ENCODE data around the gene RABEPK.
"Not testable (repeated sequence)": the region's sequence is repeated elsewhere in the genome, so short reads cannot be mapped to it uniquely, and the experiment has no call there.

RABEPK gene

GRCh38 chr9:125195591-125195990 lies 4.8 kb upstream of the RABEPK start:
- not testable (repeated sequence) for DNase-seq

DNA sequence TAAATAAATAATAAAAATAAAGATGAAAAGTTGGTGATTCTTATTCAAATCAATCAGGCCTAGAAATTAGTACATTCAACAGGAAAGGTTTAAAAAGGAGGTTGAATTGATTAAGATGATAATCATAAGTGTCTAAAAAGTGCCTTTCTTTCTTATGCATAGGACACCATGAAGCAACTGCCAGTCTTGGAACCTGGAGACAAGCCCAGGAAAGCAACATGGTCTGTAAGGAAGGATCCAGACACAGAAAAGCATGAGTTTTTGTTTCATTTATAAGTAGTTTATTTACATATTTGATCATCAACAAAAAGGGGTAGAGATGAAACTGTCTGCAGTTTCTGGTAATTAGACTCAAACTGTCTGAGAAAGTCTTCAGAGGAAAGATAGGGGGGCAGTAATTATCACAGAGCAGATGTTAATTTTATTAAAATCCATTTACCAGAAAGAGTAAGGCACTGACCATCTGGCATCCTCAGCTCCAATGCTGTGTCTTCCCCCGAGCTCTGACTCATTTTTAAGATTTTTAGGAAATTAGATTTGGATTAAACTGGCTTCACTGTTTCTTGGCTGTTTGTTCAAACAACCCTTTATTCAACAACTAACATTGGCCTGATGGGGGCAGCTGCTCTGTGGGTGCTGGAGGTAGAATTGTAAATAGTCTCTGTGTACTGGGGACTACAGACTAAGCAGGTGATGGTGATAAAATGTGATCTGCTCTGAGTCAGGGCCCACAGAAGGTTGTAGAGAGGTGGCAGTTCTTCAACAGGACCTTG lies 2.7 kb downstream of the RABEPK start:
- DNase-seq: no peak

- no peak for DNase-seq
These were observed 4.1 kb downstream of the RABEPK start for GRCh38 chr9:125204477-125204876.

- no peak for DNase-seq
These were observed 13.8 kb downstream of the RABEPK start for GRCh38 chr9:125214186-125214585.

DNA sequence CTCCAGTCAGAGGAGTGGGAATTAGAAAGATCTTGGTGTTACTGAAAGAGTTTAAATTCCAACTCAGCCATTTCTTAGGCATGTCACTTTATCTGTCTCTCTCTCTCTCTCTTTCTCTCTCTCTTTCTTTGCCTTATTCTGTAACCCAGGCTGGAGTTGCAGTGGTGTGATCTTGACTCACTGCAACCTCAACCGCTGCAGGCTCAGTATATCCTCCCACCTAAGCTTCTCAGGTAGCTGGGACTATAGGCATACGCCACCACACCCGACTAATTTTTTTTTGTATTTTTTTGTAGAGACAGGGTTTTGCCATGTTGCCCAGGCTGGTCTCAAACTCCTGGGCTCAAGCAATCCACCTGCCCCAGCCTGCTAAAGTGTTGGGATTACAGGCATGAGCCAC lies 18.3 kb downstream of the RABEPK start:
- DNase-seq: no peak

DNA sequence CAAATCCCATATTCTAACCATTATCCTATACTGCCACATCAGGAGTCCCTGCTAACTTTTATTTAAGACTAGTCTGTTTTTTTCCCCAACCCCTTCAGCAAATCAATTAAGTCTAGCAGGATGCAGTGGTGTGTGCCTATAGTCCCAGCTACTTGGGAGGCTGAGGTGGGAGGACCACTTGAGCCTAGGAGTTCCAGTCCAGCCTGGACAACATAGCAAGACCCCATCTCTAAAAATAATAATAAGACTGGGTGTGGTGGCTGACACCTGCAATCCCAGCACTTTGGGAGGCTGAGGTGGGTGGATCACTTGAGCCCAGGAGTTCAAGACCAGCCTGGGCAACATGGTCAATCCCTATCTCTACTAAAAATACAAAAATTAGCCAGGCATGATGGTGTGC lies 24.5 kb downstream of the RABEPK start:
- not testable (repeated sequence) for DNase-seq

DNA sequence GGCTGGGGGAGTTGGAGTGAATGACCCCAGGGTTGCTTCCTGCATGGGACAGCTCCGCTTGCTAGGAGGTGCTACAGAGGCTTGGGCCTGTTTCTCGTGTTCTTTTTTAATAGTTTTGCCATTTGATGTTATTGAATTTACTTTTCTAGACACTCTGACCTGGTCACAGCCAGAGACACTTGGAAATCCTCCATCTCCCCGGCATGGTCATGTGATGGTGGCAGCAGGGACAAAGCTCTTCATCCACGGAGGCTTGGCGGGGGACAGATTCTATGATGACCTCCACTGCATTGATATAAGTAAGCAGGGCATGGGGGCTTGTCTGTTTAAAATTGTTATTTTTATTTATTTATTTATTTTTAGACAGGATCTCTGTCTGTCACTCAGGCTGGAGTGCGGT lies 27.4 kb downstream of the RABEPK start:
- no peak for DNase-seq

DNA sequence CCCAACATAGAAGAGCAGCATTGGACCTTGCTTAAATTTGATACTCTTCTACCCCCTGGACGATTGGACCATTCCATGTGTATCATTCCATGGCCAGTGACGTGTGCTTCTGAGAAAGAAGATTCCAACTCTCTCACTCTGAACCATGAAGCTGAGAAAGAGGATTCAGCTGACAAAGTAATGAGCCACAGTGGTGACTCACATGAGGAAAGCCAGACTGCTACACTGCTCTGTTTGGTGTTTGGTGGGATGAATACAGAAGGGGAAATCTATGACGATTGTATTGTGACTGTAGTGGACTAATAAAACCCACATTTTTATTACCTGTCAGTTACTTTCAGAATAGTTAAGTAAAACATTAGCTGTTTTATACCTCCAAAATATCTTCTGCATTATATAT lies 33.3 kb downstream of the RABEPK start:
- DNase-seq: no peak

DNA sequence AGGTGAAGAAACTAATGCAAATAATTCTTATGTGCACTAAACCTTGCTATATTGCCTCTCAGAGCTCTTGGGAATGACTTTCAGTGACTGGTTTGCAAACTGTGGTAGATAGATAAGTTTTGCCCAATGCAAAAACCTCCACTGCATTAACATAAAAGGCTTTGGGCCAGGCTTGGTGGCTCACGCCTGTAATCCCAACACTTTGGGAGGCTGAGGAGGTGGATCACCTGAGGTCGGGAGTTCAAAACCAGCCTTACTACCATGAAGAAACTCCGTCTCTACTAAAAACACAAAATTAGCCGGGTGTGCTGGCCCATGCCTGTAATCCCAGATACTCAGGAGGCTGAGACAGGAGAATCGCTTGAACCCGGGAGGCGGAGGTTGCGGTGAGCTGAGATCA lies 33.8 kb downstream of the RABEPK start:
- DNase-seq: not testable (repeated sequence)

- no peak for DNase-seq
These were observed 35.6 kb downstream of the RABEPK start for GRCh38 chr9:125235804-125236519.

GRCh38 chr9:125236520-125237159 lies 36.3 kb downstream of the RABEPK start:
- not testable (repeated sequence) for DNase-seq

DNA sequence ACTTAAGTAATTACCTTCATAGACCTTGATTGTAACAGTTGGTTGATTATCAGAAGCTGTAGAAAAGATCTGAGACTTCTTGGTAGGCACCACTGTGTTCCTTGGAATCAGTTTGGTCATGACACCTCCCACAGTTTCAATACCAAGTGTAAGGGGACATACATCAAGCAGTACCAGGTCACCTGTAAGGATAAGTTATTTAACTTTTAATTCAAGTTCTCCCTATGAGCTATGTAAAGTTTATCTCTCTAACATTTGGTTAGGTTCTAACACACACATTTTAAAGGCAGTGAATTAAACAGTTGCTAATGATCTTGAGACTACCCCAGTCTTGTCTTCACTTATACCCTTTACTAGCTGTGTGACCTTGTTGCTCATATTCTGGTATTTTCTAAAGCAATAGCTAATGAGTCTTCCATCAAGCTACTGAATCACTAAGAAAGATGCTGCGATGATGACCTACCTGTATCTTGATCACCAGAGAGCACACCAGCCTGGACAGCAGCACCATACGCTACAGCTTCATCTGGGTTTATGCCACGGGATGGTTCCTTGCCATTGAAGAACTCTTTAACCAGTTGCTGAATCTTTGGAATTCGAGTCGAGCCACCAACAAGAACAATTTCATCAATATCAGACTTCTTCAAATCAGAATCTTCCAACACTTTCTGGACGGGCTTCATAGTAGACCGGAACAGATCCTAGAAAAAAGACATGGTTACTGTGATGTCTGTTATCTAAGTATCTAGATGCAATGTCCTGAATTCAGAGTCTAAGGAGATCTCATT lies 38.0 kb downstream of the RABEPK start:
- no peak for DNase-seq

DNA sequence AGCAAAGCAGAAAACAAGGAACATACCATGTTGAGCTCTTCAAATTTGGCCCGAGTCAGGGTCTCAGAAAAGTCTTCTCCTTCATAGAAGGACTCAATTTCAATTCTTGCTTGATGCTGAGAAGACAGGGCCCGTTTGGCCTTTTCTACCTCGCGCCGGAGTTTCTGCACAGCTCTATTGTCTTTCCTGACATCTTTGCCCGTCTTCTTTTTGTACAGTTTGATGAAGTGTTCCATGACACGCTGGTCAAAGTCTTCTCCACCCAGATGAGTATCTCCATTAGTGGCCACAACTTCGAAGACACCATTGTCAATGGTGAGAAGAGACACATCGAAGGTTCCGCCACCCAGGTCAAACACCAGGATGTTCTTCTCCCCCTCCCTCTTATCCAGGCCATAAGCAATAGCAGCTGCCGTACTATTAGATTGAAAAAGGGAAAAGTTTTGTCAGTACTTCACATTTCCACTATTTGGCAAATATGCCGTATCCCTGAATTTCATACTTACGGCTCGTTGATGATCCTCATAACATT lies 38.6 kb downstream of the RABEPK start:
- no peak for DNase-seq

GRCh38 chr9:125239631-125240597 lies 39.6 kb downstream of the RABEPK start:
- DNase-seq: no peak

- no peak for DNase-seq
These were observed 40.3 kb downstream of the RABEPK start for GRCh38 chr9:125240649-125240999.

- peak; percentile 98 for DNase-seq
These were observed 40.9 kb downstream of the RABEPK start, which contains the start of gene HSPA5 for GRCh38 chr9:125241000-125241862. HSPA5 (minus strand) TSS chr9:125241343; CDS start chr9:125241126, 217 bp downstream.

- DNase-seq: no peak
These were observed 41.8 kb downstream of the RABEPK start for GRCh38 chr9:125241863-125242739.

- no peak for DNase-seq
These were observed 43.5 kb downstream of the RABEPK start for GRCh38 chr9:125243792-125244260.

DNA sequence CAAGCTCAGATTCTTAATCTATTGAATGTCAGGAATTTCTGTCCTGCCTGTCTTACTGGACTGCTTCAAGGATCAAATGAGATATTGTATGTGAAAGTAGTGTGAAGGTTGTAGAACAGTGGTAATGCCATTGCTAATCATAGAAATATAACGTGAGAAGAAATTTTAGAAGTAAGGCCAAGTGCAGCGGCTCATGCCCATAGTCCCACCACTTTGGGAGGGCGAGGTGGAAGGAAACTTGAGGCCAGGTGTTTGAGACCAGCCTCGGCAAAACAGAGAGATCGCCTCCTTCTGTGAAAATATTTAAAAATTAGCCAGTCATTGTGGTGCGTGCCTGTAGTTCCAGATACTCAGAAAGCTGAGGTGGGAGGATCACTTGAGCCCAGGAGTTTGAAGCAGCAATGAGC lies 45.9 kb downstream of the RABEPK start:
- DNase-seq: no peak

All from NCI-H1105 treated with DMSO at 0.1 percent for 48 hours (cell line).